ENCODE measurements around the gene HRH4. TPM values are rescaled to one million over a fixed set of nuclear protein-coding genes. Genes with fewer than 3 reads are reported as not detected.

HRH4 gene
- total and polyA plus RNA-seq, 2 donors (not counting 1 experiment from before 2014, with no cell fraction given): 0.03 to 0.07 TPM

GRCh38 chr18:24447961-24448360, 12.5 kb upstream of the HRH4 start:
- H3K27ac Mint-ChIP-seq: no peak overlapping the region
- peaks cover 8% of the 10 kb centered on the region for H3K4me1 Mint-ChIP-seq
- intact Hi-C loops (cut with micrococcal nuclease): no loop called here
- no CpG with 5 or more reads among the region's 1 CpG for WGBS (ENCODE audit: insufficient coverage)
- CTCF ChIA-PET: no interaction called here
- H3K4me3 ChIP-seq (ENCODE audit: control extremely low read depth in 1 of 5, extremely low read depth in 1 of 5, insufficient read depth in 1 of 5, low read depth in 2 of 5, low read length in 4 of 5): no peak overlapping the region
- no peaks in the 10 kb centered on the region for H3K27me3 ChIP-seq (replicated peaks in 1 of 4; ENCODE audit: control extremely low read depth in 1 of 4, control insufficient read depth in 3 of 4, insufficient read depth in 4 of 4, low read length in 3 of 4)
- no peaks in the 10 kb centered on the region for H3K27me3 Mint-ChIP-seq
- TF ChIP-seq EZH2 (IDR thresholded peaks at IDR 0.05; ENCODE audit: borderline replicate concordance, insufficient read depth, low read depth, low read length, poor library complexity, severe bottlenecking): no peak
- TF ChIP-seq, protein P1, sequence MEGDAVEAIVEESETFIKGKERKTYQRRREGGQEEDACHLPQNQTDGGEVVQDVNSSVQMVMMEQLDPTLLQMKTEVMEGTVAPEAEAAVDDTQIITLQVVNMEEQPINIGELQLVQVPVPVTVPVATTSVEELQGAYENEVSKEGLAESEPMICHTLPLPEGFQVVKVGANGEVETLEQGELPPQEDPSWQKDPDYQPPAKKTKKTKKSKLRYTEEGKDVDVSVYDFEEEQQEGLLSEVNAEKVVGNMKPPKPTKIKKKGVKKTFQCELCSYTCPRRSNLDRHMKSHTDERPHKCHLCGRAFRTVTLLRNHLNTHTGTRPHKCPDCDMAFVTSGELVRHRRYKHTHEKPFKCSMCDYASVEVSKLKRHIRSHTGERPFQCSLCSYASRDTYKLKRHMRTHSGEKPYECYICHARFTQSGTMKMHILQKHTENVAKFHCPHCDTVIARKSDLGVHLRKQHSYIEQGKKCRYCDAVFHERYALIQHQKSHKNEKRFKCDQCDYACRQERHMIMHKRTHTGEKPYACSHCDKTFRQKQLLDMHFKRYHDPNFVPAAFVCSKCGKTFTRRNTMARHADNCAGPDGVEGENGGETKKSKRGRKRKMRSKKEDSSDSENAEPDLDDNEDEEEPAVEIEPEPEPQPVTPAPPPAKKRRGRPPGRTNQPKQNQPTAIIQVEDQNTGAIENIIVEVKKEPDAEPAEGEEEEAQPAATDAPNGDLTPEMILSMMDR (IDR thresholded peaks at IDR 0.05): no peak
- H3K4me3 Mint-ChIP-seq: no peak overlapping the region
- POLR2A ChIA-PET: no interaction called here
- H2AFZ ChIP-seq (ENCODE audit: insufficient read depth, low read depth, low read length, poor library complexity, severe bottlenecking): no peak overlapping the region
- no peaks in the 10 kb centered on the region for H3K79me2 ChIP-seq (ENCODE audit: control insufficient read depth, insufficient read depth, low read length)
- no peak for DNase-seq
- no peak for ATAC-seq (ENCODE audit: low read depth)
- no peaks in the 10 kb centered on the region for H4K20me1 ChIP-seq (ENCODE audit: control insufficient read depth, insufficient read depth, low read length, poor library complexity, severe bottlenecking)
- H3K4me2 ChIP-seq (replicated peaks; ENCODE audit: low read depth, low read length, poor library complexity, severe bottlenecking): no peak overlapping the region
- peaks cover 4 to 6% of the 10 kb centered on the region in 2 donors for H3K4me1 ChIP-seq (ENCODE audit: control insufficient read depth in 2 of 2, insufficient read depth in 2 of 2, low read length in 2 of 2)
- peaks cover 8 to 39% of the 10 kb centered on the region in 2 experiments for H3K36me3 ChIP-seq (replicated peaks in 1 of 2; ENCODE audit: control extremely low read depth in 1 of 2, control insufficient read depth in 1 of 2, extremely low read depth in 1 of 2, insufficient read depth in 2 of 2, low read length in 1 of 2)
- no peaks in the 10 kb centered on the region for H3K9me3 ChIP-seq (ENCODE audit: control extremely low read depth in 1 of 3, control insufficient read depth in 2 of 3, insufficient read depth in 1 of 3, low read length in 2 of 3)
- no peak overlapping the region for H3K27ac ChIP-seq (ENCODE audit: low read length in 2 of 2)
- H3K9ac ChIP-seq (ENCODE audit: low read length): no peak overlapping the region
- no peaks in the 10 kb centered on the region for H3K9me3 Mint-ChIP-seq (ENCODE audit: insufficient read depth)

DNA sequence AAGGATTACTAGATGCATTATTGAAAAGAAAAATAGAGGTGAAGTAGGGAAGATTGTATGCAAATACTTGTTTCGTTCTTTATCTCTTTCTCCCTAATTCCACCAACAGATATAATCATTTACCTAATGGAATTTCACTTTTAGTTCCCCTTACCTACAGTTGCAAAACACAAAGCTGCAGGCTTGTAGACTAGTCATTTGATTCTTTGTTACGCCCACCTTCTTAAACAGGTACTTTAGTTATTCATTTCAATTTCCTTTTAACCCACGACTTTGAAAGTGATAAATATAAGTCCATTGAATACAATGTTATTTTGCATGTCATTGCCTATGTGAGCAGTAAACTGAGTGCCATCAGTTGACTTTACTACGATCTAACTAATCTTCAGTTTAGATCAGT, 3.9 kb upstream of the HRH4 start:
- Histone ChIP-seq H4K20me1 (ENCODE audit: control insufficient read depth, insufficient read depth, low read length, poor library complexity, severe bottlenecking) (no peaks in the 10 kb centered on the region), H3K4me1 (ENCODE audit: control insufficient read depth in 2 of 2, insufficient read depth in 2 of 2, low read length in 2 of 2) (no peaks in the 10 kb centered on the region), H3K36me3 (replicated peaks in 1 of 2; ENCODE audit: control extremely low read depth in 1 of 2, control insufficient read depth in 1 of 2, extremely low read depth in 1 of 2, insufficient read depth in 2 of 2, low read length in 1 of 2) (peaks cover 0 to 3% of the 10 kb centered on the region in 2 experiments), H3K27me3 (replicated peaks in 1 of 4; ENCODE audit: control extremely low read depth in 1 of 4, control insufficient read depth in 3 of 4, insufficient read depth in 4 of 4, low read length in 3 of 4) (no peaks in the 10 kb centered on the region), H3K4me2 (replicated peaks; ENCODE audit: low read depth, low read length, poor library complexity, severe bottlenecking) (no peak overlapping the region), H2AFZ (ENCODE audit: insufficient read depth, low read depth, low read length, poor library complexity, severe bottlenecking) (no peak overlapping the region), H3K27ac (ENCODE audit: low read length in 2 of 2) (no peak overlapping the region), H3K79me2 (ENCODE audit: control insufficient read depth, insufficient read depth, low read length) (no peaks in the 10 kb centered on the region), H3K4me3 (ENCODE audit: control extremely low read depth in 1 of 5, extremely low read depth in 1 of 5, insufficient read depth in 1 of 5, low read depth in 2 of 5, low read length in 4 of 5) (no peak overlapping the region), H3K9ac (ENCODE audit: low read length) (no peak overlapping the region), H3K9me3 (ENCODE audit: control extremely low read depth in 1 of 3, control insufficient read depth in 2 of 3, insufficient read depth in 1 of 3, low read length in 2 of 3) (no peaks in the 10 kb centered on the region)
- TF ChIP-seq EZH2 (IDR thresholded peaks at IDR 0.05; ENCODE audit: borderline replicate concordance, insufficient read depth, low read depth, low read length, poor library complexity, severe bottlenecking): no peak
- TF ChIP-seq, protein P1 (IDR thresholded peaks at IDR 0.05): no peak
- CTCF ChIA-PET: interaction anchor here (1.2 kb wide), 1 partner anchor 32 kb away, joined by 3 read pairs; no protein-coding TSS in a partner anchor
- WGBS (ENCODE audit: insufficient coverage): no CpG with 5 or more reads among the region's 4 CpGs
- POLR2A ChIA-PET: no interaction called here
- Mint-ChIP-seq H3K27me3 (no peaks in the 10 kb centered on the region), H3K27ac (no peak overlapping the region), H3K4me1 (no peaks in the 10 kb centered on the region), H3K4me3 (no peak overlapping the region), H3K9me3 (ENCODE audit: insufficient read depth) (no peaks in the 10 kb centered on the region)
- intact Hi-C loops (cut with micrococcal nuclease): no loop called here
- ATAC-seq (ENCODE audit: low read depth): no peak
- no peak for DNase-seq
